ENCODE results near the gene RCCD1. TPM values are rescaled to one million over a fixed set of nuclear protein-coding genes. Genes with fewer than 3 reads are reported as not detected.

Gene RCCD1
- total and polyA plus RNA-seq, 2 donors (not counting 3 experiments of a cell fraction or from before 2014, with no cell fraction given), result 8.8 to 15.3 TPM

DNA sequence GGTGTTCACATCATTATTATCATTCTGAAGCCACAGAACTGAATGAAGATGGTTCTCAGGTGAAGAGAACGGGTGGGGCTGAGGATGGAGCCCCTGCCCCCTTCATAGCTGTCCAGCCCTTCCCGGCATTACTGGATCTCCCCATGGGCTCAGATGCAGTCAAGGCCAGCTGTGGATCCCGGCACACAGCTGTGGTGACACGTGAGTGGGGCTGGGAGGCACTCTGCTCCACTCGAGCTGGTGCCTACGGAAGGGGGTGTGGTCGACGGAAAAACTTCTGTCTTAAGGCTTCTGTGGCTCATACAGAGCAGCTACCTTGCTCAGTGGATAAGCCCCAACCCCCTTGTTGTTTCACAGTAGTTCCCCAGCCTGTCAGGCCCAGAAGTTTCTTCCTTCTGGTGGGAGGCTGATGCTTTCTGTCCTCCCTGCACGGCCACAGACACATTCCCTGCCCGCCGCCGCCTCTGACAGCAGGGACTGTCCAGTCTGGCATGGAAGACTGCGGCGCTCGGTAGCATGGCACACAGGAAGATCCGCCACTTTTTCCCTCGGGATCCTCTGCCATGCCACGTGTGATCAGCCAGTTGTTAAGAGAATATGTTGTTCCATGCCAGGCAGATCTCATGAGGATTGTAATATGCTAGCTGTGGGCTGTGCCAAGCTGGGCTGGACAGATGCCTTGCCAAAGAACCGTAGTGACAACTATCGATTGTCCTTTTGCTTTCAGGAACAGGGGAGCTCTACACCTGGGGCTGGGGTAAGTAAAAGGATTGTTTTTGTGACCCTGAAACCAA lies 5.8 kb downstream of the RCCD1 start:
- DNase-seq (ENCODE audit: low read depth, low spot score) (no peak), FAIRE-seq (no peak)
- Histone ChIP-seq H3K9me3 (replicated peaks; ENCODE audit: control insufficient read depth, insufficient read depth, low read length) (no peaks in the 10 kb centered on the region), H3K27me3 (ENCODE audit: control insufficient read depth in 2 of 2, insufficient read depth in 2 of 2, low read length in 2 of 2) (no peaks in the 10 kb centered on the region), H3K36me3 (ENCODE audit: control insufficient read depth in 2 of 2, extremely low read depth in 1 of 2, insufficient read depth in 2 of 2, low read length in 2 of 2) (peaks cover 1 to 3% of the 10 kb centered on the region in 2 experiments), H3K4me2 (ENCODE audit: insufficient read depth, low read length) (no peak overlapping the region), H3K9ac (replicated peaks; ENCODE audit: extremely low read depth, insufficient read depth, low read length) (no peak overlapping the region), H3K4me3 (replicated peaks in 1 of 3; ENCODE audit: insufficient read depth in 1 of 3, low read depth in 1 of 3, low read length in 3 of 3) (no peak overlapping the region), H3K4me1 (ENCODE audit: control insufficient read depth, extremely low read depth, insufficient read depth, low read length) (peaks cover 9% of the 10 kb centered on the region), H3K9me1 (replicated peaks; ENCODE audit: control insufficient read depth, extremely low read depth, insufficient read depth, low read length) (no peaks in the 10 kb centered on the region), H3K79me2 (ENCODE audit: control insufficient read depth, insufficient read depth, low read length) (peaks cover 3% of the 10 kb centered on the region), H4K20me1 (replicated peaks; ENCODE audit: control insufficient read depth, extremely low read depth, insufficient read depth, low read length) (no peaks in the 10 kb centered on the region), H2AFZ (ENCODE audit: low read depth, low read length) (no peak overlapping the region), H3K27ac (ENCODE audit: insufficient read depth, low read depth, low read length) (no peak overlapping the region)
- no peak for TF ChIP-seq JUN (IDR thresholded peaks at IDR 0.05; ENCODE audit: borderline replicate concordance, insufficient read depth, insufficient read length, low read depth)
- no peak for TF ChIP-seq MYC (IDR thresholded peaks at IDR 0.05; ENCODE audit: low read depth, low read length)
- TF ChIP-seq EZH2 (IDR thresholded peaks at IDR 0.05; ENCODE audit: borderline replicate concordance, low read depth, low read length, severe bottlenecking), result no peak
- TF ChIP-seq, protein P1, sequence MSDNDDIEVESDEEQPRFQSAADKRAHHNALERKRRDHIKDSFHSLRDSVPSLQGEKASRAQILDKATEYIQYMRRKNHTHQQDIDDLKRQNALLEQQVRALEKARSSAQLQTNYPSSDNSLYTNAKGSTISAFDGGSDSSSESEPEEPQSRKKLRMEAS (IDR thresholded peaks at IDR 0.05; ENCODE audit: insufficient read depth, insufficient read length), result no peak
- TF ChIP-seq, protein P2, sequence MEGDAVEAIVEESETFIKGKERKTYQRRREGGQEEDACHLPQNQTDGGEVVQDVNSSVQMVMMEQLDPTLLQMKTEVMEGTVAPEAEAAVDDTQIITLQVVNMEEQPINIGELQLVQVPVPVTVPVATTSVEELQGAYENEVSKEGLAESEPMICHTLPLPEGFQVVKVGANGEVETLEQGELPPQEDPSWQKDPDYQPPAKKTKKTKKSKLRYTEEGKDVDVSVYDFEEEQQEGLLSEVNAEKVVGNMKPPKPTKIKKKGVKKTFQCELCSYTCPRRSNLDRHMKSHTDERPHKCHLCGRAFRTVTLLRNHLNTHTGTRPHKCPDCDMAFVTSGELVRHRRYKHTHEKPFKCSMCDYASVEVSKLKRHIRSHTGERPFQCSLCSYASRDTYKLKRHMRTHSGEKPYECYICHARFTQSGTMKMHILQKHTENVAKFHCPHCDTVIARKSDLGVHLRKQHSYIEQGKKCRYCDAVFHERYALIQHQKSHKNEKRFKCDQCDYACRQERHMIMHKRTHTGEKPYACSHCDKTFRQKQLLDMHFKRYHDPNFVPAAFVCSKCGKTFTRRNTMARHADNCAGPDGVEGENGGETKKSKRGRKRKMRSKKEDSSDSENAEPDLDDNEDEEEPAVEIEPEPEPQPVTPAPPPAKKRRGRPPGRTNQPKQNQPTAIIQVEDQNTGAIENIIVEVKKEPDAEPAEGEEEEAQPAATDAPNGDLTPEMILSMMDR (IDR thresholded peaks at IDR 0.05; ENCODE audit: extremely low read depth in 1 of 2, insufficient read depth in 1 of 2, low read depth in 1 of 2, low read length in 2 of 2), result no peak
- no peak for TF ChIP-seq POLR2AphosphoS5 (IDR thresholded peaks at IDR 0.05; ENCODE audit: insufficient read depth, low read depth, low read length)
- no peak for TF ChIP-seq POLR2A (IDR thresholded peaks at IDR 0.05; ENCODE audit: low read depth, low read length)
- no peak for TF ChIP-seq FOS (IDR thresholded peaks at IDR 0.05; ENCODE audit: borderline replicate concordance, insufficient read depth, low read length)
- no peak for TF ChIP-seq GATA2 (IDR thresholded peaks at IDR 0.05; ENCODE audit: insufficient read depth, insufficient read length, low read depth, low read length)
- intact Hi-C loops (cut with micrococcal nuclease), result no loop called here
- dilution Hi-C loops (cut with MboI; ENCODE audit: extremely low pct_ligation_motif_present, low sequenced_read_pairs), result no loop called here
- BruUV-seq (replicated peaks), result no TSS peak
- ChIA-PET CTCF (interaction anchor here (1.1 to 6.9 kb wide), 3 partner anchors 23 to 313 kb away, joined by 3 to 155 read pairs (median 3); partner anchors contain the start of gene HDDC3), POLR2A (no interaction called here)
